Measurements from ENCODE around the gene CTNNA2.

The CTNNA2 gene

DNA sequence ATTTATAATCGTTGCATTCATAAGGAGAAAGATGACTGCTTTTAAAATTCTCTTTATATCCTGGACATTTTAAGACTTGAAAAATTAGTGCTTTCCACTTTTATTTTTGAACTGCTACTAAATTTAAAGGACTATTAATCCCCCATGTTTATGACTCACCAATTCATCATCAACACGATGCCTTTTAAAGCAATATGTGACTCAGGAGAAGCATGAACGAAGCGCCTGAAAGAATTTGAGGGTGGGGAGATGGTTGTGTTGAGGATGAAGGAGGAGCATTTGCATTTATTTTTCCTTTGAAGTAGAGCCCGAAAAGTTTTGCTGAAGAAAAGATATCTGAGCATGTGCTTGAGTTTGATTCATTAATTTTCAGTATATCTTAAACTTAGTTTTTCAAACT, 983.9 kb downstream of the CTNNA2 start:
- Histone ChIP-seq H3K18ac (ENCODE audit: low read length) (no peak overlapping the region), H3K79me1 (ENCODE audit: low read length) (peaks cover under 1% of the 10 kb centered on the region), H3K4me1 (ENCODE audit: control insufficient read depth in 1 of 2, insufficient read depth in 2 of 2, low read length in 2 of 2) (no peaks in the 10 kb centered on the region), H2BK5ac (ENCODE audit: low read depth, low read length, poor library complexity) (no peak overlapping the region), H3K9me3 (ENCODE audit: insufficient read depth, low read depth, low read length) (no peaks in the 10 kb centered on the region), H4K8ac (ENCODE audit: low read depth, low read length) (no peak overlapping the region), H3K36me3 (ENCODE audit: control insufficient read depth in 1 of 2, insufficient read depth in 2 of 2, low read length in 2 of 2) (no peaks in the 10 kb centered on the region), H3K23ac (ENCODE audit: low read length) (no peak overlapping the region), H4K91ac (ENCODE audit: low read depth, low read length) (no peak overlapping the region), H3K79me2 (ENCODE audit: control insufficient read depth, insufficient read depth, low read length, poor library complexity) (no peaks in the 10 kb centered on the region), H3K14ac (ENCODE audit: low read length) (no peak overlapping the region), H3K27ac (ENCODE audit: low read depth, low read length) (no peak overlapping the region), H3K4me2 (ENCODE audit: low read length) (no peak overlapping the region), H2AK5ac (ENCODE audit: low read length) (no peak overlapping the region), H2BK120ac (ENCODE audit: insufficient read depth, low read length, poor library complexity) (no peak overlapping the region), H3K4ac (ENCODE audit: low read depth, low read length) (no peak overlapping the region), H3K27me3 (ENCODE audit: insufficient read depth, low read length) (no peaks in the 10 kb centered on the region), H2BK12ac (ENCODE audit: low read length) (no peak overlapping the region), H4K12ac (ENCODE audit: low read depth, low read length) (no peak overlapping the region), H2AFZ (ENCODE audit: insufficient read depth, low read length, poor library complexity) (no peak overlapping the region), H3K4me3 (ENCODE audit: low read depth, low read length) (no peak overlapping the region), H3K9ac (ENCODE audit: low read length) (no peak overlapping the region)
- DNase-seq: no peak
- WGBS (ENCODE audit: extremely low coverage, insufficient coverage, insufficient read length): 100% methylated on average over 2 of the region's 5 CpGs

GRCh38 chr2:80499095-80499494, 986.2 kb downstream of the CTNNA2 start:
- Histone ChIP-seq H4K12ac (ENCODE audit: low read depth, low read length) (no peak overlapping the region), H4K8ac (ENCODE audit: low read depth, low read length) (no peak overlapping the region), H2BK5ac (ENCODE audit: low read depth, low read length, poor library complexity) (no peak overlapping the region), H3K4ac (ENCODE audit: low read depth, low read length) (no peak overlapping the region), H3K4me1 (ENCODE audit: control insufficient read depth in 1 of 2, insufficient read depth in 2 of 2, low read length in 2 of 2) (no peaks in the 10 kb centered on the region), H2AFZ (ENCODE audit: insufficient read depth, low read length, poor library complexity) (no peak overlapping the region), H3K9me3 (ENCODE audit: insufficient read depth, low read depth, low read length) (no peaks in the 10 kb centered on the region), H3K79me1 (ENCODE audit: low read length) (no peaks in the 10 kb centered on the region), H3K9ac (ENCODE audit: low read length) (no peak overlapping the region), H3K4me3 (ENCODE audit: low read depth, low read length) (no peak overlapping the region), H3K27me3 (ENCODE audit: insufficient read depth, low read length) (no peaks in the 10 kb centered on the region), H3K18ac (ENCODE audit: low read length) (no peak overlapping the region), H4K91ac (ENCODE audit: low read depth, low read length) (no peak overlapping the region), H3K14ac (ENCODE audit: low read length) (no peak overlapping the region), H3K4me2 (ENCODE audit: low read length) (no peak overlapping the region), H2BK12ac (ENCODE audit: low read length) (no peak overlapping the region), H2BK120ac (ENCODE audit: insufficient read depth, low read length, poor library complexity) (no peak overlapping the region), H3K36me3 (ENCODE audit: control insufficient read depth in 1 of 2, insufficient read depth in 2 of 2, low read length in 2 of 2) (no peaks in the 10 kb centered on the region), H3K23ac (ENCODE audit: low read length) (no peak overlapping the region), H2AK5ac (ENCODE audit: low read length) (no peak overlapping the region), H3K79me2 (ENCODE audit: control insufficient read depth, insufficient read depth, low read length, poor library complexity) (no peaks in the 10 kb centered on the region), H3K27ac (ENCODE audit: low read depth, low read length) (no peak overlapping the region)
- DNase-seq: peak in 1 of 2 donors; percentile 44
- WGBS (ENCODE audit: extremely low coverage, insufficient coverage, insufficient read length): no CpG with 5 or more reads among the region's 2 CpGs

- no peaks in the 10 kb centered on the region for H3K79me2 ChIP-seq (ENCODE audit: control insufficient read depth, insufficient read depth, low read length, poor library complexity)
- no peak overlapping the region for H2BK12ac ChIP-seq (ENCODE audit: low read length)
- H2AK5ac ChIP-seq (ENCODE audit: low read length): no peak overlapping the region
- no peak overlapping the region for H4K8ac ChIP-seq (ENCODE audit: low read depth, low read length)
- H2BK5ac ChIP-seq (ENCODE audit: low read depth, low read length, poor library complexity): no peak overlapping the region
- no peak overlapping the region for H3K14ac ChIP-seq (ENCODE audit: low read length)
- H3K4me2 ChIP-seq (ENCODE audit: low read length): no peak overlapping the region
- H3K36me3 ChIP-seq (ENCODE audit: control insufficient read depth in 1 of 2, insufficient read depth in 2 of 2, low read length in 2 of 2): no peaks in the 10 kb centered on the region
- H3K27ac ChIP-seq (ENCODE audit: low read depth, low read length): no peak overlapping the region
- no peak overlapping the region for H3K9ac ChIP-seq (ENCODE audit: low read length)
- no peak overlapping the region for H2AFZ ChIP-seq (ENCODE audit: insufficient read depth, low read length, poor library complexity)
- H3K23ac ChIP-seq (ENCODE audit: low read length): no peak overlapping the region
- H4K91ac ChIP-seq (ENCODE audit: low read depth, low read length): no peak overlapping the region
- DNase-seq: no peak
- H3K27me3 ChIP-seq (ENCODE audit: insufficient read depth, low read length): no peaks in the 10 kb centered on the region
- H3K9me3 ChIP-seq (ENCODE audit: insufficient read depth, low read depth, low read length): no peaks in the 10 kb centered on the region
- H3K18ac ChIP-seq (ENCODE audit: low read length): no peak overlapping the region
- H3K4ac ChIP-seq (ENCODE audit: low read depth, low read length): no peak overlapping the region
- no peaks in the 10 kb centered on the region for H3K4me1 ChIP-seq (ENCODE audit: control insufficient read depth in 1 of 2, insufficient read depth in 2 of 2, low read length in 2 of 2)
- H4K12ac ChIP-seq (ENCODE audit: low read depth, low read length): no peak overlapping the region
- H3K79me1 ChIP-seq (ENCODE audit: low read length): no peaks in the 10 kb centered on the region
- H3K4me3 ChIP-seq (ENCODE audit: low read depth, low read length): no peak overlapping the region
- H2BK120ac ChIP-seq (ENCODE audit: insufficient read depth, low read length, poor library complexity): no peak overlapping the region
These were observed 989.2 kb downstream of the CTNNA2 start for GRCh38 chr2:80501874-80502624.

- Histone ChIP-seq H3K14ac (ENCODE audit: low read length) (no peak overlapping the region), H2BK12ac (ENCODE audit: low read length) (no peak overlapping the region), H2BK5ac (ENCODE audit: low read depth, low read length, poor library complexity) (no peak overlapping the region), H3K79me2 (ENCODE audit: control insufficient read depth, insufficient read depth, low read length, poor library complexity) (no peaks in the 10 kb centered on the region), H3K18ac (ENCODE audit: low read length) (no peak overlapping the region), H3K4me2 (ENCODE audit: low read length) (no peak overlapping the region), H2AFZ (ENCODE audit: insufficient read depth, low read length, poor library complexity) (no peak overlapping the region), H4K8ac (ENCODE audit: low read depth, low read length) (no peak overlapping the region), H3K23ac (ENCODE audit: low read length) (no peak overlapping the region), H3K27ac (ENCODE audit: low read depth, low read length) (no peak overlapping the region), H3K27me3 (ENCODE audit: insufficient read depth, low read length) (no peaks in the 10 kb centered on the region), H3K79me1 (ENCODE audit: low read length) (no peaks in the 10 kb centered on the region), H4K91ac (ENCODE audit: low read depth, low read length) (no peak overlapping the region), H4K12ac (ENCODE audit: low read depth, low read length) (no peak overlapping the region), H3K36me3 (ENCODE audit: control insufficient read depth in 1 of 2, insufficient read depth in 2 of 2, low read length in 2 of 2) (no peaks in the 10 kb centered on the region), H3K9ac (ENCODE audit: low read length) (no peak overlapping the region), H3K9me3 (ENCODE audit: insufficient read depth, low read depth, low read length) (no peaks in the 10 kb centered on the region), H2AK5ac (ENCODE audit: low read length) (no peak overlapping the region), H3K4me3 (ENCODE audit: low read depth, low read length) (no peak overlapping the region), H3K4me1 (ENCODE audit: control insufficient read depth in 1 of 2, insufficient read depth in 2 of 2, low read length in 2 of 2) (no peaks in the 10 kb centered on the region), H3K4ac (ENCODE audit: low read depth, low read length) (no peak overlapping the region), H2BK120ac (ENCODE audit: insufficient read depth, low read length, poor library complexity) (no peak overlapping the region)
- no CpG with 5 or more reads among the region's 1 CpG for WGBS (ENCODE audit: extremely low coverage, insufficient coverage, insufficient read length)
- DNase-seq: no peak
These were observed 993.7 kb downstream of the CTNNA2 start for GRCh38 chr2:80506563-80506962.
